HG03175 (cell line): ENCODE data around the gene WWC2.

ENCODE experiments used
- ATAC-seq: cut with Tn5 transposase; IDR thresholded peaks from one replicate; pipeline ENCODE4 v1.9.1; 2021; ENCODE audit warnings: mild to moderate bottlenecking, moderate library complexity; ENCODE audit not compliant: unreplicated experiment

Gene WWC2

GRCh38 chr4:183164963-183165362, 65.9 kb downstream of the WWC2 start:
- no peak for ATAC-seq

GRCh38 chr4:183165376-183165775, 66.3 kb downstream of the WWC2 start:
- ATAC-seq, result no peak

GRCh38 chr4:183170894-183171293, 71.8 kb downstream of the WWC2 start:
- ATAC-seq, result no peak

GRCh38 chr4:183171484-183172267, 72.6 kb downstream of the WWC2 start:
- ATAC-seq, result no peak

- no peak for ATAC-seq
Observed at GRCh38 chr4:183172881-183173280, 73.8 kb downstream of the WWC2 start.

- ATAC-seq, result no peak
Observed at GRCh38 chr4:183173580-183174526, 74.8 kb downstream of the WWC2 start.

GRCh38 chr4:183175631-183176232, 76.7 kb downstream of the WWC2 start:
- ATAC-seq, result no peak

- no peak for ATAC-seq
Observed at GRCh38 chr4:183177001-183177400, 77.9 kb downstream of the WWC2 start.

- no peak for ATAC-seq
Observed at GRCh38 chr4:183178201-183178600, 79.1 kb downstream of the WWC2 start.

GRCh38 chr4:183180096-183180495, 81.0 kb downstream of the WWC2 start:
- no peak for ATAC-seq

- no peak for ATAC-seq
Observed at GRCh38 chr4:183180621-183181020, 81.6 kb downstream of the WWC2 start.

- ATAC-seq, result no peak
Observed at GRCh38 chr4:183181081-183181480, 82.0 kb downstream of the WWC2 start.

- no peak for ATAC-seq
Observed at GRCh38 chr4:183182873-183183725, 84.0 kb downstream of the WWC2 start.

- no peak for ATAC-seq
Observed at GRCh38 chr4:183183906-183184535, 85.0 kb downstream of the WWC2 start.

GRCh38 chr4:183185018-183185417, 86.0 kb downstream of the WWC2 start:
- ATAC-seq, result no peak

GRCh38 chr4:183185559-183185958, 86.5 kb downstream of the WWC2 start:
- ATAC-seq, result no peak

GRCh38 chr4:183186813-183187212, 87.8 kb downstream of the WWC2 start:
- ATAC-seq, result no peak

- no peak for ATAC-seq
Observed at GRCh38 chr4:183190900-183191527, 92.0 kb downstream of the WWC2 start.

GRCh38 chr4:183191630-183192029, 92.6 kb downstream of the WWC2 start:
- no peak for ATAC-seq

GRCh38 chr4:183192571-183192970, 93.5 kb downstream of the WWC2 start:
- ATAC-seq, result no peak
